T47D (cell line): ENCODE measurements around the gene FARS2.
"Not testable (repeated sequence)": the region's sequence is repeated elsewhere in the genome, so short reads cannot be mapped to it uniquely, and the experiment has no call there.

Source experiments
- DNase-seq, 2 experiments: peaks; one replicate each; pipeline versions ENCODE4 v3.0.0 to v3.0.0-alpha.2; 2011 to 2012; ENCODE audit warnings: low read depth in 1 of 2, low spot score in 1 of 2
- JUND ChIP-seq: IDR thresholded peaks from 2 replicates; pipeline ENCODE4 v1.6.1; 2012; ENCODE audit warnings: low read depth
- in situ Hi-C: cut with HindIII; loops from 2 replicates; pipeline ENCODE4 v1.10.0; 2016; ENCODE audit warnings: low sequenced_read_pairs, low pct_unique_long_range_greater_than_20kb

Gene FARS2

GRCh38 chr6:5640614-5641013 is 379.3 kb downstream of the FARS2 start:
- in situ Hi-C loops: no loop called here
- no peak for DNase-seq
- no peak for TF ChIP-seq JUND

DNA sequence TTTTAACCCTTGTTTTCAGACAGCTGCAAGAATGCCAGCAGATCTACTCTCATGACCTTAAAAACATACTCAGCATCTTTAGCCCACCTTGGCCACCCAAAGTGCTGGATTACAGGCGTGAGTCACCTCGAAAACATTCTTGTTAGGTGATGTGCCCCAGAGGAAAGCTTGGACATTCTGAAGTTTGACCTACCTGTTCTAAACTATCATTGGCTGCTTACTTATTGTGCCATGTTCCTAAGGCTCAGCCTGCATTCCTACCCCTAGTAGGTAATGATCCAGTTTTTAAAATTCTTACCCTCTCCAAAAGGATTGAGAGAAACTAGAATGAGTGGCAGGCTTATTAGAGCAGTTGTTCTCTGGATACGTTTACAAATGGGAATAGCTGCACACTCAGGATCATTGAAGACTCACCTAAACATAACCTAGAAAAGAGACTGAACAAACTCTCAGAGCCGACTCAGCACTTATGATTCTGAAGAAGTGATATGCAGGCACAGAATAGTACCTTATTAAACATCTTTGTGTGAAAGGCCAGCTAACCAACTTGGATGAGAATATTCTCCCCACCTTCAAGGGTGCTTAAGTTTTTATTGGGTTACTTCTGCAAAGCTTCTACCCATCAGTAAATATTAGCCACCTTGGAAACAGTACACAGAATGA is 383.3 kb downstream of the FARS2 start:
- in situ Hi-C loops: no loop called here
- no peak for TF ChIP-seq JUND
- peak; percentile 8 to 20 for DNase-seq

DNA sequence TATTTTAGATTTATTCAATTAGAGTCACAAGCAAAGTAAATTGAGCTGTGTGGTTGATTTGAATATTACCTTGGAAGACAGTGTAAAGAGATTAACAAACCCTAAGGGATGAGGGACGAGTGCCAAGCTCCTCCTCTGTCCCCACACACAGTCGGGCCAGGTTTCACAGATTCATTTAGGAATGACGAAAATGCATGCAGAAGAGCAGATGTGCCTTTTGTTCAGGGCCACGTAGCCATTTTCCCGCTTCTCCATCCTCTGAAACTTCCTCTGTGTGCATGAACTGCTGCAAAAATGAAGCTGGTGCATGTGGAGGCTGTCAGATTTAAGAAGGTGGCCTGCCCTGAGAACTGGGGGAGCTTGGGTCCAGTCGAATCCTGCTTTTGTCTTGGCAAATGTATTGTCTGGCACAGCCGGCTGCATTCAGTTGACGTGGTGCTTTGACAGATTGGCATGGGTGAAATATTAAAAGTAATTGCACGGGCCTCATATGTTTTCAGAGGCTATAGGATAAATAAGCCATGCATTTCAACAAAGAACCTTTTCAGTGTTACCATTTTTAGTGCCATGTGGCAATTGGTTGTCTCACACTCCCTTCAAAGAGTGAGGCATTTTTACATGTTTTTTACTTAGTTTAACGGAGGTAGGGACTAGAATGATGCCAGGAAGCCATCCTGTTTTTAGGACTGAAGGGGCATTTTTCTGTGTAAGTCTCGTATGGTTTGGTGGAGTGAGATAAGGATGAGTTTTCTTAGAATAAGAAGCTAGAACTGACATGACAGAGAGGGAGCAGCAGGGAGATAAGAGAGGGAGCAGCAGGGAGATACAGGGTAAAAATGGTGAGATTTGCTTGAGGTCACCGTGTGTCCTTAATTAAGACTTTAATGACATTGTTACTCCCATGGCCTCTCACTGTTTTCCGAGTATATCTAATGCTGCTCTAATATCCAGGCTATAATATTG is 384.3 kb downstream of the FARS2 start:
- peak in 1 of 2 experiments; percentile 20 for DNase-seq
- in situ Hi-C loops: no loop called here
- TF ChIP-seq JUND: no peak

- in situ Hi-C loops: no loop called here
- no peak for DNase-seq
- no peak for TF ChIP-seq JUND
Measured at GRCh38 chr6:5652406-5653137, 391.3 kb downstream of the FARS2 start.

- DNase-seq: no peak
- no peak for TF ChIP-seq JUND
- in situ Hi-C loops: no loop called here
Measured at GRCh38 chr6:5653801-5654200, 392.5 kb downstream of the FARS2 start.

GRCh38 chr6:5656226-5656625 is 394.9 kb downstream of the FARS2 start:
- no peak for TF ChIP-seq JUND
- in situ Hi-C loops: no loop called here
- DNase-seq: no peak

DNA sequence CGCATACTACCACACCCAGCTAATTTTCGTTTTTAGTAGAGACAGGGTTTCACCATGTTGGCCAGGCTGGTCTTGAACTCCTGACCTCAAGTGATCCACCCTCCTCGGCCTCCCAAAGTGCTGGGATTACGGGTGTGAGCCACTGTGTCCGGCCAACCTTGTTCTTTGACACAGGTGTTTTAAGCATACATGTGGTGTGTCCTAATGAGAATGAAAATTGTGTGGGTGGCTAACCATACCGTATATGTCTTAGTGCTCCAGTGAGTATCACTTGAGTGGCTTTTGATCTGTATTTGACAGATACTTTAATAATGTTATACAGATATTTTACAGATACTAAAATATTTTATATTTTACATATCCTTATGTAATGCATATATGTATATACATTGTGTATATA is 395.4 kb downstream of the FARS2 start:
- in situ Hi-C loops, DNase-seq: not testable (repeated sequence)

- DNase-seq: no peak
- in situ Hi-C loops: no loop called here
- TF ChIP-seq JUND: no peak
Measured at GRCh38 chr6:5657684-5658430, 396.5 kb downstream of the FARS2 start.

GRCh38 chr6:5659467-5659866 is 398.2 kb downstream of the FARS2 start:
- in situ Hi-C loops: no loop called here
- no peak for TF ChIP-seq JUND
- DNase-seq: no peak

DNA sequence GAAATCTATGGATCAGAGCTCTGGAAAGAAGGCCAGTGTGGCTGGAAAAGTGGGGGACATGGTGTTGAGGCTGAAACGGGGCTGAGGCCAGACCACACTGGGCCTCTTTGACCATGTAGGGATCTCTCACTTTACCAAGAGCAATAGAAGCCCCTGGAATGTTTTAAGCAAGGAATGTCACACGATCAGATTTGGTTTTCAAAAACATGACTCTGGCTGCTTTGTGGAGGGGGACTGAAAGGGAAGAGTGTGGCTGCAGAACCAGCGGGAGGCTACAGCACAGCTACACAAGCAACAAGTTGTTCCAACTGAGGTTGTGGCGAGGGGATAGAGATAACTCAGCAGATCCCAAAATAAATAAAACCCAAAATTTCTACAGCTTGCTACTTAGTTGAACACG is 399.5 kb downstream of the FARS2 start:
- no peak for TF ChIP-seq JUND
- in situ Hi-C loops: no loop called here

GRCh38 chr6:5662797-5663196 is 401.5 kb downstream of the FARS2 start:
- in situ Hi-C loops: no loop called here
- no peak for TF ChIP-seq JUND

More for the DNA sequence above, 399.5 kb downstream of the FARS2 start:
- DNase-seq: no peak

DNA sequence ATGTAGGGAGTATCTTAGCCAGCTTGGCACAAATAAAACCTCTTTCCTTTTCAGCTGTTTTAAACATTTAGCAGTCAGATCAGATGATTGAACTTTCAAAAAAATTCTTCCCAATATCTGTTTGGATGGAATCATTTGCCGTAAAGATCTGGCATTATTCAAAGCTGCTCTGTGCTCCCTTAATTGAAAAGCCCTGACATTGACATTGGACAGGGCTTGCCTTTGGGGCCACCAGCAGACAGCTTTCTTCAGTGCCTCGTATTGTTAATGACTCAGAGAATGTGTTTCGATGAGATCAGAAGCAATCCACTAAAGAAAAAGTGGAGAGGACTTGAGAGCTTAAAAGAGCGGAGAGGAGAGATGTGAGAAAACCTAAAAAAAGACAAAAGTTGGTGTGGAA is 401.9 kb downstream of the FARS2 start:
- no peak for TF ChIP-seq JUND
- no peak for DNase-seq
- in situ Hi-C loops: no loop called here

More at GRCh38 chr6:5662797-5663196, 401.5 kb downstream of the FARS2 start:
- no peak for DNase-seq

DNA sequence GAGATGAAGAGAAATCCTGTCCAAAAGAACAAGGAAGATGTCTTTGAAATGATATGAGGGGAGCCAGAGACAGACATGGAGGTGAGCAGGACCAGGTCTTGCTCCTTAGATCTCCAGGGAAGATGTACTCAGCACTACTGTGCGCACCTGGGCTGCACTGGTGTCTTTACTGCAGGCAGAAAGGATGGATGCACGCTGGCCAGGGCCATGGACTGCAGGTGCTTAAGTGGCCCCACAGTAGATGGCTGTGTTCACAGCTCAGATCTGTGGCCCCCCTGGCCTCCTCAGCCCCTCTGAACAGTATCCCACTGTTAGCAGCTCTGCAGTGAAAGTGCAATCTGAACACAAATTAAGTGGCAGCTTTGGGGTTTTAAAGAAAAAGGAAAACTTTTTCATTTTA is 402.4 kb downstream of the FARS2 start:
- TF ChIP-seq JUND: no peak
- DNase-seq: no peak
- in situ Hi-C loops: no loop called here
